CD4-positive, alpha-beta T cell treated with Interleukin-15 for 1 hour (primary cell): Measurements from ENCODE around the gene DNMT3L.
"Not testable (repeated sequence)": the region's sequence is repeated elsewhere in the genome, so short reads cannot be mapped to it uniquely, and the experiment has no call there.

Experiments used
- DNase-seq: peaks from one replicate; pipeline ENCODE4 v3.0.0-alpha.2; 2020

Gene DNMT3L

DNA sequence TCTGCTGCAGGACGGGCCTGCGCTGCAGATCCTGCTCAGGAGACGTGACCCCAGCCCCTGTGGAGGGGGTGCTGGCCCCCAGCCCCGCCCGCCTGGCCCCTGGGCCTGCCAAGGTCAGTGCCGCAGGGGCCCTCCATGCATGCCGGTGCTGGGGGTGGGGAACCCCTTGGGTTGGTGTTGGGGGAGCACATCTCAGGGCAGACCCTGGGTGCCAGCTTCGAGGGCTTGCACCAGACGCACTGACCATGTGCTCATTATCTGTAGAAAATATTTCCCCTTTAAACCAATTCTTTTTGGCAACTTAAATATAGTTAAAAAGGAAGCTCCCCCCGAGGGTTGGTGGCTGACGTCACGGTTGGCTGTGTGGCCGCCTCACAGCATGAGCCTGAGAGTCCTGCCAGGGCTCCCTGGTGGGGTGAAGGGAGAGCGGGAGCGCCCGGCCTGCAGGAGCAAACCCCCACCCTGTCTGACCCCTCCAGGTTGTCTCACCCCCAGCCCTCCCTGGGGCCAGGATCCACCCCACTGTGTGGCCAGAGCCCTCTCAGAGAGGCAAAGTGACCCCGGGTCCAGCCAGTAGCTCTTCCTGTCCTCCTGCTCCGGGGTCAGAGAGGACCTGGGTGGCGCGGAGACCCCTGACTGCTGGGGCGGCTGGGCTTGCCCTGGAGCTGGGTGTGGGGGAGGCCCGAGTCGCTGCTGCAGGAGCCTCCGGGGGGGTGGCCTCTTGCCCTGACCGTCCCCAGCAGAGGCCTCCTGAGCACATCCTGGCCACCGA, 32.9 kb upstream of the DNMT3L start:
- DNase-seq: peak; percentile 31

DNA sequence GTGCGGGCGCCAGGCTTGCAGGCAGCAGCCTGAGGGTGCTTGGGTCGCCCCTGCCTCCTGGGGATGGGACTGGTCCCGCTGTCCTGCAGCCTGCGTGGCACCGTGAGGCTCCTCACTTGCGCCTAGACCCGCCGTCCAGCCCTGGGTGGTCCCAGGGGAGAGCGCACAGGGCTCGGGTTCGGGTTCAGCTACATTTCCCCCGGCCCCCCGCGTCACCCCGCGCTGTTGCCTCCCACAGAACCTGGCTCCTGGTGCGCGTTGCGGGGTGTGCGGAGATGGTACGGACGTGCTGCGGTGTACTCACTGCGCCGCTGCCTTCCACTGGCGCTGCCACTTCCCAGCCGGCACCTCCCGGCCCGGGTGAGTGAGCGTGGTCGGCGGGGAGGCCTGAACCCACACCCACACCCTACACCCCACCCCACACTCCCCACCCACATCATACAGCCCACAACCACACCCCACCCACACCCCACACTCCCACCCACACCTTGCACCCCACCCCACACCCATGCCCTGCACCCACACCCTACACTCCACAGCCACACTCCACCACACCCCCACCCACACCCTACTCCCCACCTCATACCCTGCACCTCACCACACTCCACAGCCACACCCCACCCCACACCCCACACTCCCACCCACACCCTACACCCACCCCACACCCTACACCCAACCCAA, 32.0 kb upstream of the DNMT3L start:
- DNase-seq: peak; percentile 48

GRCh38 chr21:44292812-44293195, 31.1 kb upstream of the DNMT3L start:
- no peak for DNase-seq

- DNase-seq: no peak
Observed at GRCh38 chr21:44291936-44292811, 30.5 kb upstream of the DNMT3L start.

- DNase-seq: no peak
Observed at GRCh38 chr21:44291078-44291935, 29.6 kb upstream of the DNMT3L start.

DNA sequence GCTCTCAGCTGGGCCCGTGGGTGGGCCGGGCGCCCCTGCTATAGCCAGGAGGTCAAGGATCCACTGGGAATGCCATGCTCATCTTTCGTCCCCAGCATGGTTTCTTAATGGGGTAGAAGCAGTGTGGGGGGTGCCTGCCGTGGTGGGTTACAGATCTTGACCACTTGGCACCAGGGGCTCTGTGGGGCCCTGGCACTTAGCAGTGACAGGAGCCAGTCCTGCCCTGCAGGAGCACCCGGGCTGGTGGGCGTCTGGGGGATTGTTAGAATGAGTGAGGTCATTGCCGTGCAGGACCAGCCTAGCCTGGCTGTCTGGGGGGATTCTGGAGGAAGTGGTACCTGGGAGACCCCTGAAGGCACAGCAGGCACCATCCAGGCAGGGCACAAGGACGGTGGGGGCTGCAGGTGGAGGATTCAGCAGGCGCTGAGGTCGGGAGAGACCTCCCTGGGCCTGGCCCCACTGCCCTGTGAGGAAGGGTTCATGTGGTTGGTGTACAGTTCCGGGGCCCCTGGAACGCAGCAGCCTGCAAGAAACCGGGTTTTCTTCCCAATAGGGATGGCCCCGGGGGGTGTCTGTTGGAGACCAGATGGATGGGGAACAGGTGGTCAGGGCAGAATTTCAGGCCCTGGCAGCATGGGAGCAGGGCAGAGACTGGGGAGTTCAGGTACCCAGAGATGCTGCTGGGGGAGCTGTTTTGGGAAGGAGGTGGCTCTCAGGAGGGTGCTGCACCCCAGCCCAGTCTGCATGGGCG, 28.8 kb upstream of the DNMT3L start:
- DNase-seq: no peak

GRCh38 chr21:44289381-44290010, 27.8 kb upstream of the DNMT3L start:
- DNase-seq: no peak

DNA sequence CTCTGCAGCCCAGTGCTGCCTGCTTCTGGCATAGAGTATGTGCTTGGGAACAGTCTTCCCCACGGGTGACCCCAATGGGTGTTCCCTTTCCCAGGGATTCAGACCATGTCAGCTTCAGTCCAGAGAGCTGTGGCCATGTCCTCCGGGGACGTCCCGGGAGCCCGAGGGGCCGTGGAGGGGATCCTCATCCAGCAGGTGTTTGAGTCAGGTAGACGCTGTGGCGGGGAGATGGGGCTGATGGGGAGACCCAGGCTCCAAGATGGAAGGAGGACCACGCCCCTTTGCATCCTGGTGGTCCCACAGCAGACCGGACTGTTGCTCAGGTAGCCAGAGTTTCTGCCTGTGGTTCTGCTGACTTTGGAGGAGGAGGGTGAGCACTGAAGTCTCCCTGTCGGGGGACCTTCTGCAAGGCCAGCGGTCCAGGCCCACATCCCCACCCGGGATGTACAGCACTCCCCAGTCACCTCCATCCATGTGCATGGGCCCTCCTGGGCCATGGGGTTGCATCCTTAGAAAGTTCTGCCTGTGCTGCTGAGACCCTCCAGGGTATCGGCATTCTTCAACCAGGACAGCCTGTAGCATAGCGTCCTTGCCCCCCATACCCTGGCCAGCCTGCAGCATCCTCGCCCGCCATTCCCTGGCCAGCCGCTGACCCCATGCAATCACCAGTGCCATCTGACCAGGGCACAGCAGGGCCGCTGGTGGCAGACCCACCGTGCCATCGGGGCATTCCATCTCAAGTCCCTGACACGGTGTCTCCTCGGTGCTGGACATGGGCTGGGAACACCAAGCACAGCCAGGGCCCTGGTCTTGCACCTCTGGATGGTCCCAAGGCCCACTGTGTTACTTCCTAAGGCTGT, 26.8 kb upstream of the DNMT3L start:
- no peak for DNase-seq

DNA sequence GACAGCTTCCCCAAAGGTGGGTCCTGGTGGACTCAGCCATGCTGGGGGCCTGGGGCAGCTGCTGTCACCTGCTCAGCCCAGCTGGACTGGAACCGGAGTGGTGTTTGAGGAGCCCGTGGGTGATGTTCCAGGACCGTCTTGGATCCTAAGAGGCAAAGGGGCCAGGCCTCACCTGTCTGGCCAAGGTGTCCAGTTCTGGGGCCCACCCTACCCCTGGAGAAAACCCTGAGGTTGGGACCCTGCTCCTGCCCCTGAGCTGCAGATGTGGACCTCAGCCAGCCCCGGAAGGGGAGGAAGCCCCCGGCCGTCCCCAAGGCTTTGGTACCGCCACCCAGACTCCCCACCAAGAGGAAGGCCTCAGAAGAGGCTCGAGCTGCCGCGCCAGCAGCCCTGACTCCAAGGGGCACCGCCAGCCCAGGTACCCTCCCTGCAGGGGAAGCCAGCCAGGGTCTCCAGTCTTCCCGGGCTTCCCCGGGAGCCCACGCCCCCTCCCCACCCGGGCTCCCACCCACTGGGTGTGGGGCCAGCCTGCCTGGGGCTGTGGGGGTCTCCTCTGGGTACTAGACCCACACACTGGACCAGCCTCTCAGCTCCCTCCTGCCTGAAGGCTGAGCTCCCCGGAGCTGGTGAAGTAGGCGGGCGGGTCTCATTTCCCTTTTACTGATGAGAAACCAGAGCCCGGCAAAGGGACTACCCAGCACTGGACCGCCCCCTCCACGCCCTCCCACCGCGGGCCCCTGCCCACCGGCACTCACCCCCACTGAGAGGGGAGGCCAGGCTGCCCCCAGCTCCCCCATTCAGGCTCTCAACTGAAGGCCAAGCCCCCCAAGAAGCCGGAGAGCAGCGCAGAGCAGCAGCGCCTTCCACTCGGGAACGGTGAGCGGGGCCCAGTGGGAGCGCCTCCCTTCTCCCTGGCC, 25.3 kb upstream of the DNMT3L start:
- no peak for DNase-seq

DNA sequence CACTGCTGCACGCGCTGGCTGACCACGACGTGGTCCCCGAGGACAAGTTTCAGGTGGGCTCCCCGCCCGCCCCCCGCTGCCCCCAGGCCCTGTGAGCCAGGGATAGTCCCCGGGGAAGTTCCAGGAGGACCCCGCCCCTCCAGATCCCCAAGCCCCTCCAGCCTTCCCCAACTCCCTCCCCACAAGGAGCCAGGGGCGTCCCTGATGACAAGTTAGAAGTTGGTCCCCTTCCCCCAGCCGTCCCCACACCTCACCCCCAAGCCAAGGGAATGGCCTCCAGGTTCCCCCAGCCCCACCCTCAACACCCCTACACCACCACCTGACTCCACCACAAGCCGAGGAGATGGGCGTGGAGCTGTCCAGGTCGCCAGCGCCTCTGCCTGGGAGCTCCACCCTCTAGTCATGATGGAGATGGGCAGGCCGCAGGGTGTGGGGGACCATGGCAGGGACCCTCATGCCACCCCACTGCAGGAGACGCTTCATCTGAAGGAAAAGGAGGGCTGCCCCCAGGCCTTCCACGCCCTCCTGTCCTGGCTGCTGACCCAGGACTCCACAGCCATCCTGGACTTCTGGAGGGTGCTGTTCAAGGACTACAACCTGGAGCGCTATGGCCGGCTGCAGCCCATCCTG, 24.5 kb upstream of the DNMT3L start:
- no peak for DNase-seq

DNA sequence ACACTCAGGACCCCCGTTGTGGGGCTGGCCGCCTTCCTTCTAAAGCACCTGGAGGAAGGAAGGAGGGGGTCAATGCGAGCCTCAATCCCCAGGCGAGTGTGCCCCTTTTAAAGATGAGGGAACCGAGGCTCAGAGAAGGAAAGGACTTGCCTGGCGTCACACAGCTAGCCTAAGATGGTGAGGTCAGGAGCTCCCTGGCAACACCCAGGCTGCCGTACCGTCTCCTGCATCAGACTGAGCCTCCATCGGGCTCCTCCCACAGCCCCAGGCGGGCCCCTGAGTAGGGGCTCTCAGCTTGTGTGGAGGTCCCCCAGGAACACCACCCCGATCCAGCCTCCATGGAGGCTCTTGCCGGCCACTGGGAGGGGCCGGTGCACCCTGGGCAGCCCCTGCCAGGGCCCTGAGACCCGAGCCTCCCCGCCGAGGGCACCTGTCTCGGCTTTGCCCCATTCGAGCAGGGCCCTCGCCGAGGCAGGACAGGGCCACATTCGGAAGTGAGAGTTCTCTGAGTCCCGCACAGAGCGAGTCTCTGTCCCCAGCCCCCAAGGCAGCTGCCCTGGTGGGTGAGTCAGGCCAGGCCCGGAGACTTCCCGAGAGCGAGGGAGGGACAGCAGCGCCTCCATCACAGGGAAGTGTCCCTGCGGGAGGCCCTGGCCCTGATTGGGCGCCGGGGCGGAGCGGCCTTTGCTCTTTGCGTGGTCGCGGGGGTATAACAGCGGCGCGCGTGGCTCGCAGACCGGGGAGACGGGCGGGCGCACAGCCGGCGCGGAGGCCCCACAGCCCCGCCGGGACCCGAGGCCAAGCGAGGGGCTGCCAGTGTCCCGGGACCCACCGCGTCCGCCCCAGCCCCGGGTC, 23.7 kb upstream of the DNMT3L start, which contains the start of gene AIRE:
Gene AIRE (plus strand): TSS at position 739 of the 855 bp plus-strand sequence. CDS start 131 bp downstream, outside the sequence.
- no peak for DNase-seq

- DNase-seq: no peak
Observed at GRCh38 chr21:44283948-44284347, 22.3 kb upstream of the DNMT3L start.

GRCh38 chr21:44283211-44283785, 21.6 kb upstream of the DNMT3L start:
- DNase-seq: not testable (repeated sequence)

- DNase-seq: no peak
Observed at GRCh38 chr21:44282370-44282769, 20.7 kb upstream of the DNMT3L start.

GRCh38 chr21:44281801-44282200, 20.1 kb upstream of the DNMT3L start:
- no peak for DNase-seq

DNA sequence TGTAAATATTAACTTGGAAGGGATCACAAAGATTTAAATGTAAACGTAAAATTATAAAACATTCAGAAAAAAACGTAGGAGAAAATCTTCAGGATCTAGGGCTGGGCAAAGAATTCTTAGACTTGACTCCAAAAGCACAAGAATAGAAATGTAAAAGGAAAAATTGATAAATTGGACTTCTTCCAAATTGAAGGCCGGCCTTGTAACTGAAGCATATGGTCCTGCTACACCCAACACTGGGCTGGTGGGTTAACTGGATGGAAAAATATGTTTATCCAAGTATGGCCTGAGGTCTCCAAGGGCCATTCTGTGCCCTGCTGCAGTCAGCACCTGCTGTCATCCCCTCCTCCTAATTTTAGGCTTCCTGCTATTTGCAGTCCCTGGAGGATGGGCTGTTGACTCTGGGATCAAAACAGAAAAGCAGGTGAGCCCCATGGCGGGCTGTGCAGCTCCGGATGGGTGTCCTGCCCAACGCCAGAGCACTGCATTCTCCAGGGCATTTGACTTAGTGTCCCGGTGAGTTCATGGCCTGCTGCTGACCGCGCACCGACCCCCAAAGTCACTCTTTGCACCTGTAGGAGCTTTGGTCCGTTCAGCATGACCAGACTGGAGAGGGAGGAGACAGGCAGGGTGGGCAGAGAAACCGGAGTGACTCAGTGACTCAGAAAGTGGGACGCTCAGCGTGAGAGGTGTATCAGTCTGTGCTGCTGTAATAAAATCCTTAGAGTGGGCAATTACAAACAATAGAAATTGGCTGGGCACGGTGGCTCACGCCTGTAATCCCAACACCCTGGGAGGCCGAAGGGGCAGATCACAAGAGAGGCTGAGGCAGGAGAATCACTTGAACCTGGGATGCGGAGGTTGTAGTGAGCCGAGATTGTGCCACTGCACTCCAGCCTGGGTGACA, 17.9 kb upstream of the DNMT3L start:
- DNase-seq: no peak
